HG03025 (cell line): ENCODE data around the gene NOC3L.
A peak's percentile ranks its signal among the peaks of the same experiment; 100 is the strongest.
"Not testable (repeated sequence)": the region's sequence is repeated elsewhere in the genome, so short reads cannot be mapped to it uniquely, and the experiment has no call there.

Experiments
- ATAC-seq: cut with Tn5 transposase; IDR thresholded peaks from one replicate; pipeline ENCODE4 v1.9.1; 2021; ENCODE audit warnings: mild to moderate bottlenecking, moderate library complexity; ENCODE audit not compliant: unreplicated experiment, low FRiP score

Gene NOC3L

DNA sequence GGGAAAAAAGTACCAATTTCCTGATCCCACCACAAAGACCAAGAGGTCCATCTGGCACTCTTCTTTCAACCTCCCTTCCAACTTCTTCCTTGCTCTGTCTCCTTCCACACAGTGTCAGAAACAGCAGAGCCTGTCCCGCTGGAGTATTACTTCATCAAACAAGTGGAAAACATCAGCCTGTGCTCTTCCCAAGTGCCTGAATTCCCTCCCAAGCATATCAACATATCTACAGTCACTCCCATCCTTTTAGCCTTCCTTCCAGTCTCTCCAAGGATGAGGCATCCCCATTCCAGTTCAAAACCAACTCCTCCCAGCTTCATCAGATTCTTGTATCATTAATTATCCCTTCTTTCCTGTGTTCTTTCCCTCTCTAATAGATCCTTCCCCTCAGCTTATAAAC, 1.7 kb upstream of the NOC3L start:
- ATAC-seq: no peak

- ATAC-seq: peak; percentile 6
Observed at GRCh38 chr10:94363251-94363565, 469 bp upstream of the NOC3L start.

DNA sequence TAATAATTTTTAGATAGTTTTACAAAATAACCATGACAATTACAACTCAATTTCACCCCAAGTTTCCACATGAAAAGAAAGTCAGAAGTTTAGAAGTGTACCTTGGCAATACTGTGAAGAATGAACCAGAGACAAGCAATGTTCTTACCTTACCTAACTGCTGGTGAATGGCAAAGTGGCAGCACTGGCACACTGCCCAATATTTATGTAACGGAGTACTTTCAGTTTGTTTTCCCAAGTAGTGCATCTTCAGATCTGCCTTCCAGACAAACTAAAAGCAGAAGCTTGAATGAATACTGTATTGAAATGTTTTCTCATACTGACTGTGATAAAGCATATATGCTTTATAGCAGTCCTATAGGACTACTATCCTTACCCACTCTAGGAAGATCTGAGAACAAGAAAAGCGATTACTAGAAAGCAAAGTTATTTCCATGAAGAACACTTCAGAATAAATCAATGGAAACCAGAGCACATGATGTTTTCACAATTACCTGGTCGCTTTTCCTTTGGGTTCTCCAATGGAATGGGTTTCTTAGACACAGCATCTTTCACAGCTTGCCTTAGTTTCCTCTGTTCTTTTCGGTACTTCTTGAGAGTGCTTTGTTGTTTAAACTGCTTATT, 1.5 kb downstream of the NOC3L start:
- no peak for ATAC-seq

DNA sequence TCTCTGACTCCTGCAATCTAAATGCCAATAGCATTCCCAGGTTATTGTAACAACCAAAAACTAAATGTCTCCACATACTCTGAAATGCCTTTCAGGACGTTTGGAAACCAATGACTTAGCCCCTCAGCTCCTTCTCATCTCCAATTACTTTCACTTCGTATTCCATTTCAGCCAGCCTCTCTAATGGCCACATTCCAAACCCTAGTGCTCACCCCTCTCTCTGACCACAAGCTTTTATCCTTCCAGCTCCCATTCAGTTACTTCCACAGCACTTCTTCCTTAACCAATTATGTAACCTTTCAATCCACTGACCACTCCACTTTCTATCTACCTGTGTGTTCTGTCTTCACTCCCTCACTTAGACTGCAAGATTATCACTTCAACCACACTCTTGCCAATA, 4.3 kb downstream of the NOC3L start:
- no peak for ATAC-seq

DNA sequence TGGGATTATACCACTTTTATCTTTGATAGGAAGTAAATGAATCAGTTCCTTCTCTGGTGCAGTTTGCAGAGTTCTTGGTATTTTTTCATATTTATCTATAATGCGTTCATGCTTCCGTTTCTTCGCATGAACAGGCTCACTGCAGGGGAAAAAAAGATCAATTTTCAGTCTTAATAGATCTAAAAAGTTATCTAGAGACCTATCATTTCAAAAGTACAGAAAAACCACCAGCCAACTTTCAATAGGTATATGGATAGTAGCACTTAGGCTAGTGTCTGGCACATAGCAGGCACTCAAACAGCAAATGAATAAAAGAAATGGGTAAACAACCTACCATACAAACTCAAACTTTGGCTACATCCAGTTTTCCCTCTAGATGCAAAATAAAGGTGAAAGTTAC, 5.5 kb downstream of the NOC3L start:
- no peak for ATAC-seq

- no peak for ATAC-seq
Observed at GRCh38 chr10:94355841-94356240, 6.9 kb downstream of the NOC3L start.

GRCh38 chr10:94353336-94353735, 9.4 kb downstream of the NOC3L start:
- no peak for ATAC-seq

DNA sequence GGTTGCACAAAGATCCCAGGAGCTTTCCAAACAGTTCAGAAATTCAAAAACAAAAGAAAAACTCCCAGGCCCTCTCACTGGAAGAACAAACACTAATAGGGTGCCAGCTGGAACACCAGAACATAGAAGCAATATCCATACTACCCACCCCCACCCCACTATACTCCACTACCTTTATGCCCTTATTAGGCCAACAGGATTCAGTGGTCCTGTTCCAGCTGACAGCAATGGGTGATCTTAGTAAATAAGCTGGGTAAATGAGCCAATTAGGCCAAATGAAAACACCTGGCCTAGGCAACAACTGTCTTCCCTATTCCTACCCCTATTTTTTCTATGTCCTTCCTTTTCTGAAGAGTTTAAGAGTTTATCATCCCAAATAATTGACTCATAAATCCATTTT, 11.7 kb downstream of the NOC3L start:
- no peak for ATAC-seq

GRCh38 chr10:94350500-94350899, 12.2 kb downstream of the NOC3L start:
- ATAC-seq: not testable (repeated sequence)

GRCh38 chr10:94349327-94349726, 13.4 kb downstream of the NOC3L start:
- ATAC-seq: no peak

- ATAC-seq: peak; percentile 96
Observed at GRCh38 chr10:94344522-94345122, 18.1 kb downstream of the NOC3L start.

DNA sequence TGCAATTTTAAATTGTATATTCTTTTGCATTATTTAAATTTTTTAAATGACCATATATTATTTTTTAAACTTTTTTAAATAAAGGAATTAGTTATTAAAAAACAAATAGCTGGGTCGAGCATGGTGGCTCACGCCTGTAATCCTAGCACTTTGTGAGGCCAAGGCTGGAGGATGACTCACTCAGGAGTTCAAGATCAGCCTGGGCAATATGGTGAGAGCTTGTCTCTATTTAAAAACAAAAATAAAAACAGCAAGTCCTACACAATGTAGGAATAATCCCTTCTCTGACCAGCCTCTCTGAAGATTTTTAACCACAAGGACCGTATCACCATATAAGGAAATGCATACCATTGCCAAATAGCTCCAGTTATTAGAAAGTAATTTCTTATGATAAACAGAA, 19.6 kb downstream of the NOC3L start:
- ATAC-seq: no peak

DNA sequence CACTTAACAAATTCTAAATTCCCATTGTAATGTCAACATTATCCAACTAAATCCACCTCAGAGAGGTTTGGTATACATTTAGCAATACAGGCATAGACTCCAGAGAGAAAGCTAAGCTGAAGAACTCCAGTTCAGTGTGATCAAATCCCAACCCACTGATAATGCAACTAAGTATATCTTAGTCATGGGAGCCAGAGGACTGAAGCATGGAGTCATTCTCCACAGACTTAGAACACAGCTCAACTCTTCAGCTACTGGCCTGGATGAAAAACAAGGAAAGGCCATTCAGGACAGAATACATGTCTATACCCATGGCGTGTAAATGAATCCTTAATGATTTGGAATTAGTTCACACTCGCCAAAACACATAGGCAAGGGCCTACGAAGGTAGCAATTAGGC, 27.9 kb downstream of the NOC3L start:
- no peak for ATAC-seq

DNA sequence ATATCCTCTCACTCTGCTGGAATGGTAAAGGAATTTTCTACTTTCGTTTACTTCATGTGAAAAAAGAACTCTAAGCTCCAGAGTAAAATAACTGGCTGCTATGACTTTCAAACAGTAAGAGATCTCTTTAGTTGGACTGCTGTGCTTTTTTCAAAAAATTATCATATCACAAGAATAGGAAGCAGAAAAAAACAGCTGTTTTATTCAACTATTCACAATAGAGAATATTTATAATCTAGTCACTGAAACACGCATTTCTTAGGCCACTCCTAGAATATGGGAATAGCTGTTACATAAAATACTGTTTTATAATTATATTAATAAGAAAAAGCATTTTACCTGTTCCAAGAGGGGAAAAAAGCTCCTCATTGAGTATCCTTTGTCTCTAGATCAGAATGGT, 29.7 kb downstream of the NOC3L start:
- no peak for ATAC-seq

GRCh38 chr10:94328613-94329012, 34.1 kb downstream of the NOC3L start:
- no peak for ATAC-seq

GRCh38 chr10:94327649-94328048, 35.1 kb downstream of the NOC3L start:
- no peak for ATAC-seq

GRCh38 chr10:94324609-94325233, 38.0 kb downstream of the NOC3L start:
- ATAC-seq: no peak

DNA sequence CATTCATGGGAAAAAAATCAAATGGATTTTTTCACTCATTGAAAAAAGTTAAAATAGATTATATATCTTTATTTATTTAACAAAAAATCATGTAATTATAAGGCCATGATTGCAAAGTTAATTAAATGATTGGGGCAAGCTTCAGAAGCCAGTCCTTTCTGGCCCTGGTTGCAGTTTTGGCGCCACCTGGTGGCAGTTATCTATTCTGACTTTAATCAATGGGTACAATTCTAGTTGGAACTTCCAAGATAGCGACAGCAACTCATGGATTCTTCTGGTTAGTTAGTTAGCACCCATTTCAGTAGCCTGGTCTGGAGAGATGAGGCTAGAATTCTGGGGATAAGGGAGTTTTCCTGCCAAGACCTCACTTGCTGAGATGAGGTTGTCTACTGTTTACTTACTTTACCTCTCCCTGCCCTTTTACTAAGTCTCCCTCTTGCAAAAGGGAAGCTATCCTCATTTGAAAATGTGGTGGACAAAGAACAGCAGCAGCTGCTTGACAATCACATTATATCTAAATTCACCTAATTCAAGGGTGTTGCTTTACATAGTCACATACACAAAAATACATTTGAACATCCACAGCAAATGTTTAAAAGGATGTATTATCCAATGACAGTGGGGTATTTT, 42.3 kb downstream of the NOC3L start:
- ATAC-seq: no peak

GRCh38 chr10:94316560-94316959, 46.2 kb downstream of the NOC3L start:
- ATAC-seq: no peak

- ATAC-seq: no peak
Observed at GRCh38 chr10:94315975-94316464, 46.7 kb downstream of the NOC3L start.

GRCh38 chr10:94315024-94315451, 47.7 kb downstream of the NOC3L start:
- no peak for ATAC-seq

DNA sequence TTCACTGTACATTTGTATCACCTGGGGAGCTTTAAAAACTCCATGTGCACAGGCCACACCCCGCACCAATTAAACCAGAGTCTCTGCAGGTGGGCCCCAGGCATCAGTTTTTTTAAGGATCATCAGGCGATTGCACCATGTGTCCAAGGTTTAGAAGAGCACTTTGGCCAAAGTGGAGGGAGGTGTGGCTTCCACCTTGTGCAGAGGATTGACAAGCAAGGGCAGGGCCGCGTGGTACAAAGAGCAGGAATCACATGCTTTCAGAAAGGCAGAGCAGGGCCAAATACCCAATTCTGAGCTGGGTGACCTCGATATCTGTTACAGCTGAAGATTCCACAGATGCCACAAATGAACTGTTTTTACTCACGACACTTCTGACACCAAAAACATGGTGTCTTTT, 52.4 kb downstream of the NOC3L start:
- no peak for ATAC-seq
